ENCODE data around the gene FBXL7. TPM values are rescaled to one million over a fixed set of nuclear protein-coding genes. Genes with fewer than 3 reads are reported as not detected.

FBXL7 gene
- total and polyA plus RNA-seq, 2 of the 8 experiments (the other 6 are each of a cell fraction or from before 2014, with no cell fraction given) = 17.7 to 17.8 TPM

DNA sequence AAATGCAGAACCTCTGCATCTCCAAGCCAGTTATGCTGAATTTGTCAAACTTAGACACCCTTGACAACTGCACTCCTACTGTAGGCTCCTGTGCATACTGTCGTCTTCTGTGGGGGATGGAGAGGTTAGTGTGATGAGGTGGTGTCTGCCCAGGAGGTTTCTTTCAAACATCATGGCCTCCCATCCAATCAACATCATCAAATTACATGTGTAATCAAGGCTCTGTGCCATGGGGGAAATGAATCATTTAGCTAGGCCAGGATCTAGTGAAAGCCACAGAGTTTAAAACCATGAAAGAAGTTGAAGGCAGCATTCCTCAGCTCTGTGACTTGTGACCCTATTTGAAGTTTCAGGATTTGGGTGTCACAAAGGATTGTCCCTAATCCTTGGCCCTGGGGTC, 439.0 kb downstream of the FBXL7 start:
- Histone ChIP-seq H3K18ac (ENCODE audit: extremely low read depth, low read length) (no peak overlapping the region), H3K79me1 (ENCODE audit: low read depth, low read length) (no peaks in the 10 kb centered on the region), H2BK15ac (ENCODE audit: low read length) (no peak overlapping the region), H3K27me3 (replicated peaks in 1 of 4; ENCODE audit: control insufficient read depth in 3 of 4, extremely low read depth in 1 of 4, insufficient read depth in 3 of 4, low read length in 3 of 4) (no peaks in the 10 kb centered on the region), H2BK12ac (ENCODE audit: low read depth, low read length) (no peak overlapping the region), H3K9me3 (ENCODE audit: insufficient read depth in 2 of 2, low read depth in 1 of 2, low read length in 1 of 2) (no peaks in the 10 kb centered on the region; a peak in 1 of 4 replicates), H2AFZ (ENCODE audit: low read length) (no peak overlapping the region), H3K4ac (replicated peaks; ENCODE audit: insufficient read length, low read depth, low read length) (no peak overlapping the region), H3K23ac (ENCODE audit: insufficient read length) (no peak overlapping the region), H3K4me1 (replicated peaks in 1 of 4; ENCODE audit: control insufficient read depth in 3 of 4, insufficient read depth in 4 of 4, low read length in 3 of 4) (no peaks in the 10 kb centered on the region; a peak in 1 of 7 replicates), H2BK20ac (ENCODE audit: low read length) (no peak overlapping the region), H2BK5ac (ENCODE audit: low read depth, low read length) (no peak overlapping the region), H2BK120ac (replicated peaks; ENCODE audit: low read depth, low read length) (no peak overlapping the region), H2AK5ac (ENCODE audit: low read depth, low read length) (no peak overlapping the region), H3K23me2 (ENCODE audit: low read depth, low read length) (0 out of 2 replicates have a peak, but pooled peaks cover 2% of the 10 kb centered on the region), H3K4me2 (ENCODE audit: insufficient read depth in 1 of 2, low read depth in 2 of 2, low read length in 2 of 2) (no peak overlapping the region), H3K14ac (ENCODE audit: insufficient read length) (no peak overlapping the region), H4K5ac (ENCODE audit: insufficient read length, low read depth, low read length) (no peak overlapping the region), H3K27ac (ENCODE audit: low read depth, low read length) (no peak overlapping the region), H3K79me2 (ENCODE audit: control insufficient read depth in 1 of 2, insufficient read depth in 2 of 2, low read length in 2 of 2) (no peaks in the 10 kb centered on the region), H3K9ac (replicated peaks in 1 of 4; ENCODE audit: extremely low read depth in 1 of 4, low read depth in 3 of 4, low read length in 3 of 4) (no peak overlapping the region), H4K91ac (replicated peaks; ENCODE audit: insufficient read length, low read length) (no peak overlapping the region), H4K8ac (ENCODE audit: extremely low read depth, insufficient read depth, low read length) (no peak overlapping the region), H4K20me1 (replicated peaks in 1 of 2; ENCODE audit: control insufficient read depth in 1 of 2, insufficient read depth in 2 of 2, low read length in 2 of 2) (no peaks in the 10 kb centered on the region), H3K4me3 (ENCODE audit: extremely low read depth in 1 of 4, insufficient read depth in 2 of 4, low read depth in 3 of 4, low read length in 4 of 4) (no peak overlapping the region), H3K36me3 (ENCODE audit: control insufficient read depth in 2 of 4, insufficient read depth in 4 of 4, low read length in 3 of 4) (peaks cover 0 to 8% (median 2%) of the 10 kb centered on the region in 4 experiments; a peak in 3 of 8 replicates), H3K56ac (replicated peaks; ENCODE audit: insufficient read length, low read depth, low read length) (no peak overlapping the region)
- FAIRE-seq (no peak), DNase-seq (ENCODE audit: low read depth in 1 of 2, low spot score in 2 of 2) (no peak)
- POLR2A ChIA-PET (ENCODE audit: partially characterized antibody) = no interaction called here
- WGBS, 2 experiments (ENCODE audit: extremely low coverage in 1 of 2, insufficient coverage in 1 of 2, insufficient read length in 1 of 2, insufficient replicate concordance in 2 of 2, low coverage in 1 of 2, low lambda C conversion rate in 2 of 2, missing lambda C conversion rate in 1 of 2) = 84% methylated on average over 1 of the region's 1 CpG; no CpG with 5 or more reads in 1 of the 2 experiments
- CTCF ChIA-PET (ENCODE audit: partially characterized antibody) = no interaction called here
- TF ChIP-seq POLR2AphosphoS5 (IDR thresholded peaks at IDR 0.05; ENCODE audit: low read depth, low read length) (no peak), RFX5 (IDR thresholded peaks at IDR 0.05; ENCODE audit: borderline replicate concordance, low read depth, low read length) (no peak), YY1 (IDR thresholded peaks at IDR 0.05; ENCODE audit: low read depth, low read length) (no peak)

All from H1 (cell line).